ENCODE measurements around the gene SUPT20HL1. TPM values are rescaled to one million over a fixed set of nuclear protein-coding genes. Genes with fewer than 3 reads are reported as not detected.

Gene SUPT20HL1
- total RNA-seq, 1 donor from 2014 or later = not detected

DNA sequence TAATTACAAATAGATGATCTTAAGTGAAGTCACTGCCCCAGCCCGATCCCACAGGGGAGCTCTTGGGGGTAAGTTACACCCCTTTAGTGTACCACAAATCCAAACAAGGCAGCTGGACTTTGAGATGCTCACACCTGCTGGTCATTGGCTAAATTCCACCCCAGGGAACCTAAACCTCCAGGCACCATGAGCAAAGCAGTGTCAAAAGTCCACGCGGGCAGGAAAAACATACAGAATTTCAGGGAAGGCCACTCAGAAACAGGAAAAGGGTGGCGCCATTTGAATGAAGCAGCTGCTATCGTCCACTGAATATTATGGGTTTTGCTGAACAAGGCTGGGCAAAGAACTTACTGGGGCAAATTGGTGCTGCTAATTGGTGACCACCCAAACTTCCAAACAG is 30.9 kb downstream of the SUPT20HL1 start:
- H3K4me1 Mint-ChIP-seq (ENCODE audit: low read depth) = peaks cover 6% of the 10 kb centered on the region
- no peaks in the 10 kb centered on the region for H3K36me3 Mint-ChIP-seq (ENCODE audit: low read depth)
- no peak overlapping the region for H3K27ac Mint-ChIP-seq
- intact Hi-C loops (cut with micrococcal nuclease) = loop anchor here (10.0 kb wide), 1 partner anchor 753 kb away; no protein-coding TSS in a partner anchor
- H3K4me3 Mint-ChIP-seq = no peak overlapping the region
- DNase-seq (ENCODE audit: low spot score) = no peak
- peaks cover 2% of the 10 kb centered on the region for H3K27me3 Mint-ChIP-seq (ENCODE audit: insufficient read depth)
- no peaks in the 10 kb centered on the region for H3K9me3 Mint-ChIP-seq

DNA sequence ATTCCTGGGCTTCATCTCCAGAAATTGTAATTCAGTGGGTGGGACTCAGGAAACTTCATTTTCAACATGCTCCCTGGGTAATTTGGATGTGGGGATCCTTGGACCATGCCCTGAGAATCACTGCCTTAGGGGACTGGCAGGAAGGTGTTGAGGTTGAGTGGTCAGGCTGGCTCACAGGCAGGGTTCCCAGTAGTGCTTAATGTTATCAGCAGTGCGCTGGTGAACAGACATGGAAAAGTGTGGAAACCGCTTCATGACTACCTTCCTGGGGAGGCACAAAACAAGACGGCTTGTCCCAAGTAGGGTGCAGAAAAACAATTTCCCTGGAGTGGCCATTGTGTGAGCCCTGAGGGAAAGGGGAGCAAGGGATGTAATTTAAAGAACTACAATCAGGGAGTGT is 31.4 kb downstream of the SUPT20HL1 start:
- Mint-ChIP-seq H3K27ac (no peak overlapping the region), H3K36me3 (ENCODE audit: low read depth) (no peaks in the 10 kb centered on the region), H3K9me3 (no peaks in the 10 kb centered on the region), H3K27me3 (ENCODE audit: insufficient read depth) (peaks cover 2% of the 10 kb centered on the region), H3K4me3 (no peak overlapping the region), H3K4me1 (ENCODE audit: low read depth) (peaks cover 6% of the 10 kb centered on the region)
- DNase-seq (ENCODE audit: low spot score) = no peak
- intact Hi-C loops (cut with micrococcal nuclease) = loop anchor here (10.0 kb wide), 1 partner anchor 753 kb away; no protein-coding TSS in a partner anchor

DNA sequence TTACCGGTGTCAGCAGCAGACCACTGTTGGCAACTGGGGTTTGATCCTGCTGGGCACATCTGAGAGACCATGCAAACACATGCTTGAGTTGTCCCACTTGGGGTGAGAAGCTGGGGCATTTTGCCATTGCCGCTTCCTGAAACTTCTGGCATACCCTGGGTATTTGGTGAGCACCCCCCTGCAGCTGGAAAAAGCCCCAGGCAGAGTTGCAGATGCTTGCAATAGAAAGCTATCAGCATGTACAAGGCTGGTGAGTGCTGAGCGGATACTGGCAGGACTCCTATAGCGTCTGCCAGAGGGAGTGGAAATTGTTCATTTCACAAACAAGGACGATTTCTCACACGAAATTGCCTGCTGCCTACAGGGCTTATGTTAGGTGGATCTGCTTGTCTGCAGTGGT is 32.3 kb downstream of the SUPT20HL1 start:
- intact Hi-C loops (cut with micrococcal nuclease) = loop anchor here (10.0 kb wide), 1 partner anchor 752 kb away; no protein-coding TSS in a partner anchor
- Mint-ChIP-seq H3K4me1 (ENCODE audit: low read depth) (peaks cover 6% of the 10 kb centered on the region), H3K9me3 (no peaks in the 10 kb centered on the region), H3K27ac (no peak overlapping the region), H3K36me3 (ENCODE audit: low read depth) (no peaks in the 10 kb centered on the region), H3K4me3 (no peak overlapping the region), H3K27me3 (ENCODE audit: insufficient read depth) (peaks cover 2% of the 10 kb centered on the region)
- no peak for DNase-seq (ENCODE audit: low spot score)

DNA sequence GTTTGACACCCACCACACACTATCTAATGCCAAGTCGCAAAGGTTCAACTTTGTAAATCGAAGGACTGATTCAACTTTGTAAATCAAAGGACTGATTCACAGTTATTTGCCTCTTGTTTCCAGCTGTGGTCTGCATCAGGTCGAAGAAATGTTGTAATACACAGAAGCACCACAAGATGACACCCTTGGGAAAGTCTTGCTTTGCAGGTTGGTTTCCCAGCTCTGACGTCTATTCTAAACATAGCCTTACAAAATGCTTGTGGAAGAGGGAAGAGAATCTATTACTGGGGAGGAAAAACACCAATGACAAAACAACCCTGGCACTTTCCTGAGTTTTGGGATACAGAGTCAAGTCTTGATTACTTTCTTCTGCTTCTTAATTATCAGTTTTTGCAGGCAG is 35.3 kb downstream of the SUPT20HL1 start:
- Mint-ChIP-seq H3K4me3 (no peak overlapping the region), H3K9me3 (no peaks in the 10 kb centered on the region), H3K27ac (no peak overlapping the region), H3K36me3 (ENCODE audit: low read depth) (no peaks in the 10 kb centered on the region), H3K27me3 (ENCODE audit: insufficient read depth) (peaks cover 2% of the 10 kb centered on the region), H3K4me1 (ENCODE audit: low read depth) (peaks cover 6% of the 10 kb centered on the region)
- intact Hi-C loops (cut with micrococcal nuclease) = loop anchor here (1.0 to 10.0 kb wide), 5 partner anchors 25 to 749 kb away; no protein-coding TSS in a partner anchor
- peak; percentile 27 for DNase-seq (ENCODE audit: low spot score)

DNA sequence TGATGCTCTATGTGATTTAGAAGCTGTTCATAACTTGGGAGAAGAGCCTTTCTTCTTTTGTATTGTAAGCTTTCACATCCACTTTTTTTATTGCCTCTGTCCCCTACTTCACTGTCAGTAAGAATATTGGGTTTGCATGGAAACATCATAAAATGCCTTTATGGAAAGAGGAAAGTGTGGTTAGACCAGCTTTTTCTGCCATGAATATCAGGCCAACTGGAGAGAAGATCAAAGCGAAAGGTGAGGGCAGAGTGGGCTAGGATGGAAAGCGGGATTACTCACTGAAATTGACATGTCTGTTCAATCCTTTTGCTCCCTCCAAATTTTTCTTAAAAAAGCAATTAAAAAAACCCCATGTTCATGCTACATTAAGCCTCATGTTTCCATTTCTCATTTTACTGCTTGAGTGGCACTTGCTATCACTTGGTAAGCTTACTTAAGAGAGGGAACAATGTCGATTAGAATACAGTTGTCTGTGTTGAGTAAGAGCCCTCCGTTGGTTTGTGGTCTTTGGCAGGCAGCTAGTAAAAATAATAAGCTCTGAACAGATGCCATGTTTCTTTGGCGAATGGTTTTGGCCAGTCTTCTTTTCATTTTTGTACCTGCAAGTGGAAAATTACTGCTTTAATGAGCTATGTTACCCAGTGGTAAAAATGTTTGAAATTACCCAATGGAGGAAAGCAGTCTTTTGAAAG is 35.9 kb downstream of the SUPT20HL1 start:
- no peak overlapping the region for H3K27ac Mint-ChIP-seq
- H3K4me3 Mint-ChIP-seq = no peak overlapping the region
- H3K36me3 Mint-ChIP-seq (ENCODE audit: low read depth) = no peaks in the 10 kb centered on the region
- DNase-seq (ENCODE audit: low spot score) = no peak
- no peaks in the 10 kb centered on the region for H3K27me3 Mint-ChIP-seq (ENCODE audit: insufficient read depth)
- intact Hi-C loops (cut with micrococcal nuclease) = loop anchor here (1.0 to 10.0 kb wide), 2 partner anchors 165 to 748 kb away; no protein-coding TSS in a partner anchor
- no peaks in the 10 kb centered on the region for H3K9me3 Mint-ChIP-seq
- H3K4me1 Mint-ChIP-seq (ENCODE audit: low read depth) = peaks cover 6% of the 10 kb centered on the region

DNA sequence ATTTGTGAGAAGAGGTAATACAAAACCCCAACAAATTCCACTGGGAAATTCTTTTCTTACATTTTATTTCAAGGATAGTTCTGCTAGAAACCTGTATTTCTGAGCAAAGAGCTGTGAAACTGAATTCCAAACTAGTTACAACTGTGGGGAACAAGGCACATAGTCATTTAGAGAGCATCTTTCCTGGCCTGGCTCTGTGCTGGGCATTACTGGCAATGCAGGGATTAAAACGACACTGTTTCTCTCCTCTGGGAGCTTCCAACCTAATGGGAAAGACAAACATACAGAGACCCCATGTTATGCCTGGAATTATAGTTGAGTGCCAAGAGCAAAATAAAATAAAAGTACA is 36.5 kb downstream of the SUPT20HL1 start:
- Mint-ChIP-seq H3K27me3 (ENCODE audit: insufficient read depth) (no peaks in the 10 kb centered on the region), H3K4me3 (no peak overlapping the region), H3K36me3 (ENCODE audit: low read depth) (no peaks in the 10 kb centered on the region), H3K4me1 (ENCODE audit: low read depth) (peaks cover 6% of the 10 kb centered on the region), H3K27ac (no peak overlapping the region), H3K9me3 (no peaks in the 10 kb centered on the region)
- DNase-seq (ENCODE audit: low spot score) = no peak
- intact Hi-C loops (cut with micrococcal nuclease) = loop anchor here (1.0 to 10.0 kb wide), 2 partner anchors 164 to 748 kb away; no protein-coding TSS in a partner anchor

DNA sequence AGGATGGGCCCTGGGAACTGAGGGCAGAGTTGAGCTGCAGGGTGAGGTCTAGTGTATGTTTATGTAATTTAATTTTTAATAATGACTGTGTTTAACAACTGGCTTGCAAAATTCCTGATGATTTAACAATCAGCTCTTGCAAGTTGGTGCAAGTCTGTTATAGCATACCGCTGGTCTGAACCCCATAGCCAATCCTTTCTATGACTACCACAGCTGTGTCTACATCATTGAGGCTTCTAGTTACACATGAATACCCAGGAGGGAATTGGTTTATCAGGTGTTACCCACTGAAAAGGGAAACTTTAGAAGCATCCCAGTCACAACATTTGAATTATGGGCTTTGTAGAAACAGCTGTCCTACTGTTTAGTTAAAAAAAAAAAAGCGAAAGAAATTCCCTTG is 38.3 kb downstream of the SUPT20HL1 start:
- intact Hi-C loops (cut with micrococcal nuclease) = loop anchor here (10.0 kb wide), 1 partner anchor 746 kb away; no protein-coding TSS in a partner anchor
- H3K4me1 Mint-ChIP-seq (ENCODE audit: low read depth) = peaks cover 6% of the 10 kb centered on the region
- no peaks in the 10 kb centered on the region for H3K36me3 Mint-ChIP-seq (ENCODE audit: low read depth)
- H3K9me3 Mint-ChIP-seq = no peaks in the 10 kb centered on the region
- H3K4me3 Mint-ChIP-seq = no peak overlapping the region
- H3K27me3 Mint-ChIP-seq (ENCODE audit: insufficient read depth) = no peaks in the 10 kb centered on the region
- no peak for DNase-seq (ENCODE audit: low spot score)
- H3K27ac Mint-ChIP-seq = no peak overlapping the region

DNA sequence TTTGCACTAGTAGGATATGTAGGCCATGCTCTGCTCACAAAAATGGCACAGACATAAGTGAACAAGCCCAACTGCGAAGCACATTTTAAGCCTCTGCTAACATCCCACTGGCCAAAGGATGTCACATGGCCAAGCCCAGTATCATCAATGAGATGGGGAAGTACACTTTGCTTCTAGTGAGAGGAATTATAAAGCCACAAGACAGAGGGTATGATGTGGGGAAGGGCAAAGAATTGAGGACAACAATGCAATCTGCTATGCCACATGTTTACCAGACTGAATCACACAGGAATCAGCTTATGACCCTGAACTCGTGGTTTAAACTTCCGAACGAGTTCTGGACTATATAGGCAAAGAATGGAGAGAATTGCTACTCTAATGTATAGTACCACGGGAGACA is 39.1 kb downstream of the SUPT20HL1 start:
- no peaks in the 10 kb centered on the region for H3K36me3 Mint-ChIP-seq (ENCODE audit: low read depth)
- no peak overlapping the region for H3K27ac Mint-ChIP-seq
- no peak overlapping the region for H3K4me3 Mint-ChIP-seq
- no peaks in the 10 kb centered on the region for H3K27me3 Mint-ChIP-seq (ENCODE audit: insufficient read depth)
- intact Hi-C loops (cut with micrococcal nuclease) = loop anchor here (10.0 kb wide), 1 partner anchor 745 kb away; no protein-coding TSS in a partner anchor
- no peaks in the 10 kb centered on the region for H3K9me3 Mint-ChIP-seq
- no peak for DNase-seq (ENCODE audit: low spot score)
- H3K4me1 Mint-ChIP-seq (ENCODE audit: low read depth) = peaks cover 6% of the 10 kb centered on the region

DNA sequence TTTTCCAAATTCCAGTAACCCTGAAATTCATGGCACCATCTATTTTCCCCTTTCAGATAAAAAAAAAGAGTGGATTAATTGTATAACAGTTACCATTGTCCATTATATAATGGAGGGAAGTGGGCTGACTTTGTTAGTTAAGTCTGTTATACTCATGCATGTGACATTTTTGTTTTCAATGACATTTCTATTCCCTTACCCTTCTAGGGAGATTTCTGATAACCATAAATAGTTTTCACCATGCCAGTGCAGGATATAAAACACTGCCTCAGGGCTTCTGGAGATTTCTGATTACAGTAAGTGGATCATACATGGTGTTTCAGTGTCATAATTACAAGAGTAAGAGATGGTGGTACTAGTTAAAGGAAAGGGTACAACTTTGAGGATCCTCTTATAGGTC is 45.5 kb downstream of the SUPT20HL1 start:
- intact Hi-C loops (cut with micrococcal nuclease) = no loop called here
- H3K27ac Mint-ChIP-seq = no peak overlapping the region

More for the DNA sequence above, 45.5 kb downstream of the SUPT20HL1 start:
- no peak for DNase-seq (ENCODE audit: low spot score)
- H3K27me3 Mint-ChIP-seq (ENCODE audit: insufficient read depth) = peaks cover 2% of the 10 kb centered on the region
- no peaks in the 10 kb centered on the region for H3K36me3 Mint-ChIP-seq (ENCODE audit: low read depth)
- H3K9me3 Mint-ChIP-seq = no peaks in the 10 kb centered on the region
- H3K4me3 Mint-ChIP-seq = no peak overlapping the region
- H3K4me1 Mint-ChIP-seq (ENCODE audit: low read depth) = no peaks in the 10 kb centered on the region

Other genes starting within 250 kb of the SUPT20HL1 start
- 43.3 and 43.6 TPM in 2 replicates for gene ZFX, start 210.9 kb upstream of the SUPT20HL1 start, total RNA-seq
- not detected in 2 replicates for gene SUPT20HL2, start 46.6 kb upstream of the SUPT20HL1 start, total RNA-seq
- 24.1 and 27.2 TPM in 2 replicates for gene PDK3, start 104.6 kb downstream of the SUPT20HL1 start, total RNA-seq

Data from activated T-helper 1 cell treated with anti-CD3 and anti-CD28 coated beads, Interleukin-12 subunit alpha, Interleukin-12 subunit beta, Interleukin-2, Interleukin-4 antibody, amounts not matched to agents 30 ng/mL and 10 ng/mL and 1 ng/mL, durations not matched to agents 14 hours and 24 hours and 36 hours (primary cell).